22Rv1 (cell line): Measurements from ENCODE around the gene GDPD1.

Experiments used
- H3K27ac ChIP-seq: fragments of 450-650 bp; 2 replicates; pipeline ENCODE4 v1.5.1; 2017
- CTCF ChIP-seq: fragments of 450-650 bp; IDR thresholded peaks from 2 replicates; pipeline ENCODE4 v1.5.1; 2017; ENCODE audit warnings: mild to moderate bottlenecking
- ZFX ChIP-seq: fragments of 450-650 bp; IDR thresholded peaks from 2 replicates; pipeline ENCODE4 v1.6.1; 2017; ENCODE audit warnings: antibody characterized with exemption, borderline replicate concordance

The GDPD1 gene

GRCh38 chr17:59181481-59181880 lies 38.8 kb upstream of the GDPD1 start:
- no peak overlapping the region for H3K27ac ChIP-seq
- TF ChIP-seq CTCF (no peak), ZFX (no peak)

- H3K27ac ChIP-seq = no peak overlapping the region
- TF ChIP-seq CTCF (no peak), ZFX (no peak)
Observed at GRCh38 chr17:59185997-59186396, 34.3 kb upstream of the GDPD1 start.

- no peak overlapping the region for H3K27ac ChIP-seq
- TF ChIP-seq ZFX = no peak
- TF ChIP-seq CTCF = no peak
Observed at GRCh38 chr17:59186850-59187249, 33.5 kb upstream of the GDPD1 start.

- no peak overlapping the region for H3K27ac ChIP-seq
- TF ChIP-seq CTCF (no peak), ZFX (no peak)
Observed at GRCh38 chr17:59190806-59191205, 29.5 kb upstream of the GDPD1 start.

- H3K27ac ChIP-seq = no peak overlapping the region
- TF ChIP-seq CTCF = no peak
- TF ChIP-seq ZFX = no peak
Observed at GRCh38 chr17:59193336-59193862, 26.9 kb upstream of the GDPD1 start.

GRCh38 chr17:59199398-59199797 lies 20.9 kb upstream of the GDPD1 start:
- no peak overlapping the region for H3K27ac ChIP-seq
- TF ChIP-seq CTCF (no peak), ZFX (no peak)

- H3K27ac ChIP-seq = no peak overlapping the region
- no peak for TF ChIP-seq CTCF
- TF ChIP-seq ZFX = no peak
Observed at GRCh38 chr17:59202320-59202719, 18.0 kb upstream of the GDPD1 start.
